GM12872 (cell line): ENCODE measurements around the gene TRAPPC5.

Experiments
- CTCF ChIP-seq: IDR thresholded peaks from 3 replicates; pipeline ENCODE4 v1.5.1; 2011; ENCODE audit warnings: low read depth, mild to moderate bottlenecking, low read length, moderate library complexity; ENCODE audit not compliant: insufficient read depth

TRAPPC5 gene

DNA sequence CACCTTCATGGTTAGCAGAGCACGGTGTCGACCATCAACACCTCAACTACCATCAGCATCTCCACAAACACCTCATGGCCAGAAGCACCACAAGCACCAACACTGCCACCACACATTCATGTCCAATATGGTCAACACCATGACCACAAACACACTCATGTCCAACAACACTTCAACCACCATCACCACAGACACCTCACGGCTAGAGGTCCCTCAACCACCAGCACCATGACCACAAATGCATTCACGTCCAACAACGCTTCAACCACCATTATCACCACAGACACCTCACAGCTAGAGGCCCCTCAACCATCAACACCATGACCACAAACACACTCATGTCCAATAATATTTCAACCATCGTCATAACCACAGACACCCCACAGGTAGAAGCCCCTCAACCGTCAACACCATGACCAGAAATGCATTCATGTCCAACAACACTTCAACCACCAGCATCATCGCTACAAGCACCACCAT is 10.2 kb downstream of the TRAPPC5 start:
- no peak for TF ChIP-seq CTCF

DNA sequence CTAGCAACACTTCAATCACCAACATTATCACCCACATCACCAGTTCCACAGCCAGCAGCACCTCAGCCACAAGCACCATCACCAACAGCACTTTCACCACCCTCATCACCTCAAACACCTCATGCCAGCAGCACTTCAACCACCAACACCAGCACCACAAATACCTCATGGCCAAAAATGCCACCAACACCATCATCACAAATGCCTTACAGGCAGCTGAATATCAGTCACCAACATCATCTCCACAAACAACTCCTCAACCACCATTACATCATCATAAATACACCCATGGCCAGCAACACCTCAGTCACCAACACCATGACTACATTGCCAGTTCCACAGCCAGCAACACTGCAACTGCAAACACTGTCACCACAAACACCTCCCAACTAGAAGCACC is 10.9 kb downstream of the TRAPPC5 start:
- no peak for TF ChIP-seq CTCF

GRCh38 chr19:7692417-7693088 is 11.9 kb downstream of the TRAPPC5 start:
- no peak for TF ChIP-seq CTCF

DNA sequence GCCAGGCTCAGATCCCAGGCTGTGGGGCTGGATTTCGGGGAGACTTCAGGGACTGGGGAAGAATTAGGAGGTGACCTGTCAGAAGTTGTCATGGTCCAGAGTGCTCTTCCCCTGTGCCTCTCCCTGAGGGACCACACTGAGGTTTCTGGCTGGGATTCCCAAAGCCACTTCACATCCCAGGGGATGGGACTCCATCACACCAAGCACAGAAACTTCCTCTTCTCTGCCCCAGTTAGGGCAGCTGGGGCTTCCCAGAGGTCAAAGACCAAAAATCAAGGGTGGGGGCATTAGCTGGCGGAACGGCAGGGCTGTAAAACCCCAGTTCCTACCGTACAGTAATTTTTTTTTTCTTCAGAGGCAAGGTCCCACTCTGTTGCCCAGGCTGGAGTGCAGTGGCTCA is 13.9 kb downstream of the TRAPPC5 start:
- no peak for TF ChIP-seq CTCF

- no peak for TF ChIP-seq CTCF
Measured at GRCh38 chr19:7697721-7698287, 17.2 kb downstream of the TRAPPC5 start.

DNA sequence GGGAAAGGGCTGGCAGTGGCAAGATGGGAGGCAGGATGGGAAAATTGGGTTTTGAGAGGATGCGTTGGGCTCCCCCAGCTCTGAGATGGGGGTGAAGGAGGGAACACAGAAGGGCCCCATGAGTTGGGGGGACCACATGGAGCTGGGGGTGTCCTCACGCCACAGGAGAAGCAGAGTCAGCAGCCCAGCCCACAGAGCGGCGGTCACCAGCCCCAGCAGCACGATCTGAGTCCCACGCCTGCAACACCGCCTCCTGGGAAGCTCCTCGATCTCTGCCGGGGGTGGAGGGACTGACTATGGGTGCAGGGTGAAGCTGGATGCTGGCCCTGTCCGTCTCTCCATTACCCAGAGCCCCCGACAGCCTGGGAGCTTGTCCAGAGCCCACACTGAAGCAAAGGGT is 17.9 kb downstream of the TRAPPC5 start:
- no peak for TF ChIP-seq CTCF

GRCh38 chr19:7699003-7699402 is 18.4 kb downstream of the TRAPPC5 start:
- TF ChIP-seq CTCF, result no peak
